Transverse colon (tissue), 4 donors: ENCODE measurements around the gene USP51.

Experiments used
- CTCF ChIP-seq, 5 experiments: fragments of 200-600 bp in 3 of 5; fragments of 450-650 bp in 2 of 5; sonication (generic) in 3 of 5; IDR thresholded peaks; 1 replicate in 2 of 5; 2 replicates in 3 of 5; pipeline ENCODE4 v1.5.1; 2016 to 2017; ENCODE audit warnings: antibody characterized with exemption in 5 of 5, inconsistent platforms in 3 of 5, mild to moderate bottlenecking in 2 of 5, moderate library complexity in 1 of 5
- EP300 ChIP-seq: sonication (generic); formaldehyde crosslinking; IDR thresholded peaks from one replicate; pipeline ENCODE4 v1.6.1; 2017; ENCODE audit warnings: antibody characterized with exemption, low read depth
- POLR2A ChIP-seq: fragments of 450-650 bp; IDR thresholded peaks from one replicate; pipeline ENCODE4 v1.6.1; 2016; ENCODE audit warnings: antibody characterized with exemption, mild to moderate bottlenecking, moderate library complexity
- POLR2AphosphoS5 ChIP-seq, 3 donors: sonication (generic); formaldehyde crosslinking; IDR thresholded peaks; one replicate each; pipeline ENCODE4 v1.6.1; 2016; ENCODE audit warnings: antibody characterized with exemption in 3 of 3

- TF ChIP-seq POLR2A, result no peak
- TF ChIP-seq CTCF (IDR thresholded peaks at IDR 0.05), result no peak
- TF ChIP-seq EP300, result no peak
- TF ChIP-seq POLR2AphosphoS5 (IDR thresholded peaks at IDR 0.05), result no peak
These were observed 34.8 kb upstream of the USP51 start for GRCh38 chrX:55524487-55524886.
